ENCODE results near the gene PRSS35.

Gene PRSS35, protein sequence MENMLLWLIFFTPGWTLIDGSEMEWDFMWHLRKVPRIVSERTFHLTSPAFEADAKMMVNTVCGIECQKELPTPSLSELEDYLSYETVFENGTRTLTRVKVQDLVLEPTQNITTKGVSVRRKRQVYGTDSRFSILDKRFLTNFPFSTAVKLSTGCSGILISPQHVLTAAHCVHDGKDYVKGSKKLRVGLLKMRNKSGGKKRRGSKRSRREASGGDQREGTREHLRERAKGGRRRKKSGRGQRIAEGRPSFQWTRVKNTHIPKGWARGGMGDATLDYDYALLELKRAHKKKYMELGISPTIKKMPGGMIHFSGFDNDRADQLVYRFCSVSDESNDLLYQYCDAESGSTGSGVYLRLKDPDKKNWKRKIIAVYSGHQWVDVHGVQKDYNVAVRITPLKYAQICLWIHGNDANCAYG

DNA sequence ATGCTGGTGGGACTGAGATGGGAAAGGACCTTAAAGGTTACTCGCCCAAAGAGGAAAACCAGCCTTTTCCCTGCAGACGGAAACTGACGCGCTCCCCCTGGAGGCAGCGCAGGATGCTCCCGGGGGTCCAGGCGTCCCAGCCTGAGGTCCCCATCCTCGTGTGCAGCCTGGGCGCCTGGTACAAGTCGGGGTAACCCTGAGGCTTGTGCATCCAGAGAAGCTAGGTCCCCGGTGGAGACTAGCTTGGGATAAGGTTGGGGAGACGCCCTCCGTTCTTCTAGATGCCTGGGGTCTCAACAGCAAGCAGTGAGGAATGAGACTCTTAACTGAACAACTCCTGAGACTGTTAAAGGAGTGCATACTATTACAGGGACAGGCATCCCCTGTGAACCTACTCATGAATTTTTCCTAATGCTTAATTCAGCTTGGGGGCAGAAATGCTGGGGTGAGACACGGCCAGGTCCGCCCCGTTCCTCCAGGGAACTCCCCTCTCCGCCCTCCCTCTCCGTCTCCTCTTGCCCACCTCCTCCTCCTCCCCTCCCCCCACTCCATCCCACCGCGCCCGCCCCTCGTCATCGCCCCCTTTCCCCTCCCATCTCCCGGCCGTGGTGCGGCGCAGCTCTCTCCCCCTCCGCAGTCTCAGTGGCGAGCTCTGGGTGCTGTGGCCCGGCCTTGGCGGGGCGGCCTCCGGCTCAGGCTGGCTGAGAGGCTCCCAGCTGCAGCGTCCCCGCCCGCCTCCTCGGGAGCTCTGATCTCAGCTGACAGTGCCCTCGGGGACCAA, at the start of gene PRSS35:
Gene PRSS35, plus strand, starts transcription at position 634 of the 781 bp plus-strand sequence. CDS start 10,908 bp downstream, outside the sequence.
- Histone ChIP-seq H3K9ac (ENCODE audit: low read depth in 1 of 2, low read length in 2 of 2) (peak within 1 kb of the TSS; percentile 16 to 32), H3K36me3 (ENCODE audit: control insufficient read depth in 1 of 2, insufficient read depth in 2 of 2, low read length in 2 of 2) (no peaks in the 10 kb centered on the region), H3K4me1 (ENCODE audit: control insufficient read depth in 1 of 2, insufficient read depth in 2 of 2, low read length in 2 of 2) (peaks cover 6 to 15% of the 10 kb centered on the region in 2 donors), H3K4me3 (ENCODE audit: low read depth in 1 of 2, low read length in 2 of 2) (peak within 1 kb of the TSS; percentile 74), H3K9me3 (ENCODE audit: control insufficient read depth in 1 of 2, low read length in 2 of 2) (no peaks in the 10 kb centered on the region), H3K27ac (ENCODE audit: low read depth, low read length) (no peak within 1 kb of the TSS), H3K27me3 (ENCODE audit: control insufficient read depth in 1 of 2, insufficient read depth in 2 of 2, low read length in 2 of 2) (peaks cover 0 to 6% of the 10 kb centered on the region in 2 donors)

DNA sequence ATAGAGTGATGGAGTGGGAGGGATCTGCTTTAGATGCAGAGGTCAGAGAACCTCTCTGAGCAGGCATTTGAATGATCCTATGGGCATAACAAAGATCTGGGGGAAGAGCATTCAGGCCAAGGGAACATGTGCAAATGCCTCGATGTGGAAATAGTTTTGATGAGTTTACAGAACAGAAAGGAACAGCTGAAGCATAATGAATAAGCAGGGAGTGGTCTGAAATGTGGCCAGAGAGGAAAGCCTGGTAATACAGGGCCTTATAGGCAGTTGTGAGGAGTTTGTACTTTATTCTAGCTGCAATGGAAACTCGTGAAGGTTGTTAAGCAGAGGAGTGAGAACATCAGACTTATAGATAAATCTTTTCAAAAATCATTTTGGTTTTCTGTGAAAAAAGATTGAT, 48.4 kb upstream of the PRSS35 start:
- Histone ChIP-seq H3K36me3 (ENCODE audit: control insufficient read depth in 1 of 2, insufficient read depth in 2 of 2, low read length in 2 of 2) (no peaks in the 10 kb centered on the region), H3K4me1 (ENCODE audit: control insufficient read depth in 1 of 2, insufficient read depth in 2 of 2, low read length in 2 of 2) (peaks cover 13 to 14% of the 10 kb centered on the region in 2 donors), H3K27me3 (ENCODE audit: control insufficient read depth in 1 of 2, insufficient read depth in 2 of 2, low read length in 2 of 2) (no peaks in the 10 kb centered on the region), H3K9ac (ENCODE audit: low read depth in 1 of 2, low read length in 2 of 2) (no peak overlapping the region), H3K4me3 (ENCODE audit: low read depth in 1 of 2, low read length in 2 of 2) (no peak overlapping the region), H3K9me3 (ENCODE audit: control insufficient read depth in 1 of 2, low read length in 2 of 2) (no peaks in the 10 kb centered on the region), H3K27ac (ENCODE audit: low read depth, low read length) (no peak overlapping the region)

DNA sequence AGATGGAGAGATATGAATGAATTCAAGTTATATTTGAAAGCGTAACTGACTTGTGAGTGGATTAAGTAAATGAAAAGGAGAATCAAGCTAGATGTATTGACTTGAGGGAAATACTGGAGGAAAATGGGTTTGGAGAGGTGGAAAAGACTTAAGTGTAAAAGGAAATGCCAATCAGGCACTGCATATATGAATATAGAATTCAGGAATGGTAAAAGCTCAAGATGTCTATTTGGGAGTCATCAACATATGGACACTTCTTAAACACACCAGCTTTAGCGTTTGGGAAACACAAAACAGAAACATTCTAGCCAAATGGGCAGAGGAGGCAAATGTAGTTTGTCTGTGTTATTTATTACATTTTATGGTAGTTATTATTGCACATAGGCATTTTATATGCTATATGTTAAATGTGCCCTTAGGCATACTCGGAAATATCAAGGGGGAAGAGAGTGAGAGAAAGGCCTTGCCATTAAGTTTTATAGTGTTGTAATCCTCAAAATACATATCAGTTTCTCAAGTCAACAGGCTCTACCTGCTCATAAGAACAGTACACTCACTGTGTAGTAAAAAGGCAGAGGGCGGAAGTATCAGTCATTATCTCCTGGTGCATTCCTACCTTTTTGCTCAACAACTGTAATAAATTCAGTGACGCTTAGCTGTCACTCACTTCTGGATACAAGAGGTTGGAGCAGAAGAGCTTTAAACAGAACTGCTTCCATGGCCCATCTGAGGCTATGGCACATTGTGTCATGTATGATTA, 47.8 kb upstream of the PRSS35 start:
- Histone ChIP-seq H3K9me3 (ENCODE audit: control insufficient read depth in 1 of 2, low read length in 2 of 2) (no peaks in the 10 kb centered on the region), H3K36me3 (ENCODE audit: control insufficient read depth in 1 of 2, insufficient read depth in 2 of 2, low read length in 2 of 2) (no peaks in the 10 kb centered on the region), H3K4me1 (ENCODE audit: control insufficient read depth in 1 of 2, insufficient read depth in 2 of 2, low read length in 2 of 2) (peaks cover 13 to 14% of the 10 kb centered on the region in 2 donors), H3K9ac (ENCODE audit: low read depth in 1 of 2, low read length in 2 of 2) (no peak overlapping the region), H3K4me3 (ENCODE audit: low read depth in 1 of 2, low read length in 2 of 2) (no peak overlapping the region), H3K27me3 (ENCODE audit: control insufficient read depth in 1 of 2, insufficient read depth in 2 of 2, low read length in 2 of 2) (no peaks in the 10 kb centered on the region), H3K27ac (ENCODE audit: low read depth, low read length) (no peak overlapping the region)

DNA sequence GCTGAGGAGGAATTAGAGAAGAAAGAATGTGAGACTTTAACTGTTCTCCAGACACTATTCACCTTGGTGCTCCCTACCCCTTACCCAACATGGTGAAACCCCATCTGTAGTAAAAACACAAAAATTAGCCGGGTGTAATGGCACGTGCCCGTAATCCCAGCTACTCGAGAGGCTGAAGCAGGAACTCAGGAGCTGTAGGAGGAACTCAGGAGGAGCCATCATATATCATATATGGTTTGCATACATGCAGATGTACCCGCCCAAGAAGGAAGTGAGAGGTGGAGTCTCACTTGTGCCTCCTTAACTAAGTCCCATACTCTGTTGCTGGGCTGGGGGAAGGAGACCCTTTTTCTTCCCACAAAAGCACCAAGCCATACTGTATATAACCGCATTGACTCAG, 46.0 kb upstream of the PRSS35 start:
- Histone ChIP-seq H3K27me3 (ENCODE audit: control insufficient read depth in 1 of 2, insufficient read depth in 2 of 2, low read length in 2 of 2) (no peaks in the 10 kb centered on the region), H3K9ac (ENCODE audit: low read depth in 1 of 2, low read length in 2 of 2) (no peak overlapping the region), H3K4me1 (ENCODE audit: control insufficient read depth in 1 of 2, insufficient read depth in 2 of 2, low read length in 2 of 2) (peaks cover 13 to 14% of the 10 kb centered on the region in 2 donors), H3K36me3 (ENCODE audit: control insufficient read depth in 1 of 2, insufficient read depth in 2 of 2, low read length in 2 of 2) (no peaks in the 10 kb centered on the region), H3K9me3 (ENCODE audit: control insufficient read depth in 1 of 2, low read length in 2 of 2) (no peaks in the 10 kb centered on the region), H3K4me3 (ENCODE audit: low read depth in 1 of 2, low read length in 2 of 2) (no peak overlapping the region), H3K27ac (ENCODE audit: low read depth, low read length) (no peak overlapping the region)

DNA sequence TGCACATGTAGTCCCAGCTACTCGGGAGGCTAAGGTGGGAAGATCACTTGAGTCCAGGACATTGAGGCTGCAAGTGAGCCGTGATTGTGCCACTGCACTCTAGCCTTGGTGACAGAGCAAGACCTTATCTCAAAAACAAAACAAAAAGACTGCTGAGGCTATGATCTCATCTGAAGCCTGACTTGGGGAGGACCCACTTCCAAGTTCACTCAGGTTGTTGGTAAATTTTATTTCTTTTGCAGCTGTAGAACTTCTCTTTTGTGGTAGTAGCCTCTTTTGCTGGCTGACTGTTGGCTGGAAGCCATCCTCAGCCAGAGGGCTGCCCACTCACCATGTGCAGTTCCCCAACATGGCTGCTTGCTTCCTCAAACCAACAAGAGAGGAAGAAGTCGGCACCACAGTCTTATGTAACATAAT, 44.7 kb upstream of the PRSS35 start:
- H3K36me3 ChIP-seq (ENCODE audit: control insufficient read depth in 1 of 2, insufficient read depth in 2 of 2, low read length in 2 of 2) = no peaks in the 10 kb centered on the region
- H3K27me3 ChIP-seq (ENCODE audit: control insufficient read depth in 1 of 2, insufficient read depth in 2 of 2, low read length in 2 of 2) = no peaks in the 10 kb centered on the region
- no peak overlapping the region for H3K27ac ChIP-seq (ENCODE audit: low read depth, low read length)
- H3K4me3 ChIP-seq (ENCODE audit: low read depth in 1 of 2, low read length in 2 of 2) = no peak overlapping the region
- no peaks in the 10 kb centered on the region for H3K9me3 ChIP-seq (ENCODE audit: control insufficient read depth in 1 of 2, low read length in 2 of 2)
- H3K4me1 ChIP-seq (ENCODE audit: control insufficient read depth in 1 of 2, insufficient read depth in 2 of 2, low read length in 2 of 2) = peaks cover 13 to 14% of the 10 kb centered on the region in 2 donors
- H3K9ac ChIP-seq (ENCODE audit: low read depth in 1 of 2, low read length in 2 of 2) = no peak overlapping the region

DNA sequence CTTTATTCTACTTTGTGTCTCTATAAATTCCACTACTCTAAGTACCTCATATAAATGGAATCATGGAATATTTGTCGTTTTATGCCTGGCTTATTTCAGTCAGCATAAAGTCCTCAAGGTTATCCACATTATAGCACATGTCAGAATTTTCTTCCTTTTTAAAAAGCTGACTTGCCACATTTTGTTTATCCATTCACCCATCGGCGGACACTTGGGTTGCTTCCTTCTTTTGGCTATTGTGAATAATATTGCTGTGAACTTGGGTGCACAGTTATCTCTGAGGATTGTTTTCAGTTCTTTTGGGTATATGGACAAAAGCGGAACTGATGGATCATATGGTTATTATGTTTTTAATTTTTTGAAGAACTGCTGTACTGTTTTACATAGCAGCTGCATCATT, 42.3 kb upstream of the PRSS35 start:
- Histone ChIP-seq H3K9ac (ENCODE audit: low read depth in 1 of 2, low read length in 2 of 2) (no peak overlapping the region), H3K9me3 (ENCODE audit: control insufficient read depth in 1 of 2, low read length in 2 of 2) (no peaks in the 10 kb centered on the region), H3K36me3 (ENCODE audit: control insufficient read depth in 1 of 2, insufficient read depth in 2 of 2, low read length in 2 of 2) (no peaks in the 10 kb centered on the region), H3K4me3 (ENCODE audit: low read depth in 1 of 2, low read length in 2 of 2) (no peak overlapping the region), H3K27ac (ENCODE audit: low read depth, low read length) (no peak overlapping the region), H3K27me3 (ENCODE audit: control insufficient read depth in 1 of 2, insufficient read depth in 2 of 2, low read length in 2 of 2) (no peaks in the 10 kb centered on the region), H3K4me1 (ENCODE audit: control insufficient read depth in 1 of 2, insufficient read depth in 2 of 2, low read length in 2 of 2) (peaks cover 11 to 24% of the 10 kb centered on the region in 2 donors)

DNA sequence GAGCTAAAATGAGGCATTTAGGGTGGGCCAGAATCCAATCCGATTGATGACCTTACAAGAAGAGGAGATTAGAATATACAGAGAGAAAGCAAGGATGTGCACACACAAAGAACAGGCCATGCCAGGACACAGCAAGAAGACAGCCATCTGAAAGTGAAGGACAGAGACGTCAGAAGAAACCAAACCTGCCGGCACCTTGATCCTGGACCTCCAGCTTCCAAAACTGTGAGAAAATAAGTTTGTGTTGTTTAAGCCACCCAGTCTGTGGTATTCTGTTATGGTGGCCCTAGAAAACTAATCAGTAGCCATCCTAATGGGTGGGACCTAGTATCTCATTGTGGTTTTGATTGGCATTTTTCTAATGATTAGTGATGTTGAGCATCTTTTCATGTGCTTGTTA, 41.7 kb upstream of the PRSS35 start:
- Histone ChIP-seq H3K27ac (ENCODE audit: low read depth, low read length) (no peak overlapping the region), H3K36me3 (ENCODE audit: control insufficient read depth in 1 of 2, insufficient read depth in 2 of 2, low read length in 2 of 2) (no peaks in the 10 kb centered on the region), H3K27me3 (ENCODE audit: control insufficient read depth in 1 of 2, insufficient read depth in 2 of 2, low read length in 2 of 2) (no peaks in the 10 kb centered on the region), H3K4me3 (ENCODE audit: low read depth in 1 of 2, low read length in 2 of 2) (no peak overlapping the region), H3K9ac (ENCODE audit: low read depth in 1 of 2, low read length in 2 of 2) (no peak overlapping the region), H3K9me3 (ENCODE audit: control insufficient read depth in 1 of 2, low read length in 2 of 2) (no peaks in the 10 kb centered on the region), H3K4me1 (ENCODE audit: control insufficient read depth in 1 of 2, insufficient read depth in 2 of 2, low read length in 2 of 2) (peaks cover 10 to 21% of the 10 kb centered on the region in 2 donors)

DNA sequence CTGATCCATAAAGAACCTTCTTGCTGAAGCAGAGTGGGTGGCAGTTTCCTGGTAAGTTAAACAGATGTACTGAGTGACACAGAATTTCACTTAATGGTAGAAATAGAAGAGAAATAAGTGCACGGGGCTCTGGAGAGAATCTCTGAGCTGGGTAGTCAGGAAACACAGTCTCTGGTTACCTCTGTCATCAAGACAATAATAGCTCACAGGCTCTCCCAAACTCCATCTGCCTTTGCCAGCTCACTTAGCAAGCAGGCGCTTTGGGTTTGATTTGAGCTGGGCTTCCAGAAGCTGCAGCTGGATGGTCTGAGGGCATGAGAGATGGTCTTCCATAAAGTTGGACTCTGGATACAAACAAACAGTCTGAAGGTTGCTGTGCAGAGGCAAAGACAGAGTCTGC, 39.6 kb upstream of the PRSS35 start:
- peaks cover 14 to 21% of the 10 kb centered on the region in 2 donors for H3K4me1 ChIP-seq (ENCODE audit: control insufficient read depth in 1 of 2, insufficient read depth in 2 of 2, low read length in 2 of 2)
- H3K4me3 ChIP-seq (ENCODE audit: low read depth in 1 of 2, low read length in 2 of 2) = no peak overlapping the region
- no peaks in the 10 kb centered on the region for H3K27me3 ChIP-seq (ENCODE audit: control insufficient read depth in 1 of 2, insufficient read depth in 2 of 2, low read length in 2 of 2)
- no peaks in the 10 kb centered on the region for H3K36me3 ChIP-seq (ENCODE audit: control insufficient read depth in 1 of 2, insufficient read depth in 2 of 2, low read length in 2 of 2)
- H3K27ac ChIP-seq (ENCODE audit: low read depth, low read length) = no peak overlapping the region
- no peak overlapping the region for H3K9ac ChIP-seq (ENCODE audit: low read depth in 1 of 2, low read length in 2 of 2)
- no peaks in the 10 kb centered on the region for H3K9me3 ChIP-seq (ENCODE audit: control insufficient read depth in 1 of 2, low read length in 2 of 2)

DNA sequence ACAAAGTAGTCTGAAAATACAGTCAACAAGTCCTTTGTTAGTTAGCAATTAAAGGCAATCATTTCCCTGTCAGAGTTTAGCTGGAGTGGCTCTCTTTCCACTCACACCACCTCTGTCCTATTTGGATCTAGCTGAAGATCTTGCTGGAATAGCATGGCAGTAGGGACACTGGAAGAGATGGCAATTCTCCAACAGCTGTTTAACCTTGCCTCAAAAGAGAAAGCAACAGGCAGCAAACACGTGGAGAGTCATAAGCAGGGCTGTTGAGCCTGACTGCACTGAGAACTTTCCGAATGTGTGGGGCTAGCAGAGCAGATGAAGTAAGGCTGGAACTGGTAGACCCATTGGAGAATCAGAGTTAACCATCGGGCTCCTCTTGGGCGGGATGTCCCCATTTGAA, 38.0 kb upstream of the PRSS35 start:
- Histone ChIP-seq H3K9me3 (ENCODE audit: control insufficient read depth in 1 of 2, low read length in 2 of 2) (no peaks in the 10 kb centered on the region), H3K4me1 (ENCODE audit: control insufficient read depth in 1 of 2, insufficient read depth in 2 of 2, low read length in 2 of 2) (peaks cover 19 to 25% of the 10 kb centered on the region in 2 donors), H3K36me3 (ENCODE audit: control insufficient read depth in 1 of 2, insufficient read depth in 2 of 2, low read length in 2 of 2) (no peaks in the 10 kb centered on the region), H3K9ac (ENCODE audit: low read depth in 1 of 2, low read length in 2 of 2) (no peak overlapping the region), H3K27me3 (ENCODE audit: control insufficient read depth in 1 of 2, insufficient read depth in 2 of 2, low read length in 2 of 2) (no peaks in the 10 kb centered on the region), H3K4me3 (ENCODE audit: low read depth in 1 of 2, low read length in 2 of 2) (peak overlapping the region in 1 of 2 donors; percentile 15), H3K27ac (ENCODE audit: low read depth, low read length) (no peak overlapping the region)

All from duodenal mucosa (tissue), 2 donors.